Tibial artery (tissue), 4 donors: ENCODE data around the gene TRIM8.

Experiments
- DNase-seq, 2 donors: peaks; one replicate each; pipeline ENCODE4 v3.0.0-alpha.2; 2019
- H3K27ac ChIP-seq, 2 donors: fragments of 200-600 bp; sonication (generic) in 1 of 2; 1 replicate in 1 of 2; 2 replicates in 1 of 2; pipeline ENCODE4 v1.5.1; 2018 to 2019; ENCODE audit warnings: mild to moderate bottlenecking in 1 of 2
- H3K27me3 ChIP-seq, 2 donors: fragments of 200-600 bp; sonication (generic) in 1 of 2; one replicate each; pipeline versions ENCODE4 v1.5.1 to v1.6.0; 2016 to 2019
- H3K36me3 ChIP-seq, 3 donors: fragments of 200-600 bp; sonication (generic) in 2 of 3; one replicate each; pipeline ENCODE4 v1.5.1; 2016 to 2019; ENCODE audit warnings: mild to moderate bottlenecking in 2 of 3
- H3K4me1 ChIP-seq, 4 donors: fragments of 200-600 bp; sonication (generic) in 2 of 4; 1 replicate in 3 of 4; 2 replicates in 1 of 4; pipeline ENCODE4 v1.5.1; 2016 to 2019
- H3K4me3 ChIP-seq, 2 donors: fragments of 200-600 bp; sonication (generic) in 1 of 2; 1 replicate in 1 of 2; 2 replicates in 1 of 2; pipeline ENCODE4 v1.5.1; 2018 to 2019; ENCODE audit warnings: mild to moderate bottlenecking in 2 of 2
- H3K9me3 ChIP-seq, 3 donors: fragments of 200-600 bp; sonication (generic) in 1 of 3; one replicate each; pipeline ENCODE4 v1.5.1; 2016 to 2019
- intact Hi-C: fragments of 100-400 bp; cut with DNase I; formaldehyde crosslinking; loops from one replicate; pipeline ENCODE4 v1.15.0; 2023; ENCODE audit warnings: low total_unique reads
- TF ChIP-seq, protein P1 (sequence below), 2 experiments: fragments of 200-600 bp in 1 of 2; fragments of 450-650 bp in 1 of 2; IDR thresholded peaks; one replicate each; pipeline ENCODE4 v1.5.1; 2017 to 2019; ENCODE audit warnings: antibody characterized with exemption in 2 of 2, mild to moderate bottlenecking in 1 of 2, moderate library complexity in 1 of 2

The TRIM8 gene

GRCh38 chr10:102644066-102644645 lies at the start of gene TRIM8:
TSS of gene TRIM8 (plus strand) at chr10:102644479. CDS start at chr10:102644618, 139 bp downstream.
- peaks cover 0 to 31% (median 27%) of the 10 kb centered on the region in 4 donors for H3K4me1 ChIP-seq
- H3K27ac ChIP-seq: peak within 1 kb of the TSS; percentile 97 to 99
- H3K36me3 ChIP-seq: no peaks in the 10 kb centered on the region
- intact Hi-C loops: loop anchor here (5.0 kb wide), 1 partner anchor 142 kb away; the partner anchor contains the start of genes ACTR1A and SUFU
- no peak for DNase-seq
- peak within 1 kb of the TSS; percentile 86 to 90 for H3K4me3 ChIP-seq
- TF ChIP-seq, protein P1, sequence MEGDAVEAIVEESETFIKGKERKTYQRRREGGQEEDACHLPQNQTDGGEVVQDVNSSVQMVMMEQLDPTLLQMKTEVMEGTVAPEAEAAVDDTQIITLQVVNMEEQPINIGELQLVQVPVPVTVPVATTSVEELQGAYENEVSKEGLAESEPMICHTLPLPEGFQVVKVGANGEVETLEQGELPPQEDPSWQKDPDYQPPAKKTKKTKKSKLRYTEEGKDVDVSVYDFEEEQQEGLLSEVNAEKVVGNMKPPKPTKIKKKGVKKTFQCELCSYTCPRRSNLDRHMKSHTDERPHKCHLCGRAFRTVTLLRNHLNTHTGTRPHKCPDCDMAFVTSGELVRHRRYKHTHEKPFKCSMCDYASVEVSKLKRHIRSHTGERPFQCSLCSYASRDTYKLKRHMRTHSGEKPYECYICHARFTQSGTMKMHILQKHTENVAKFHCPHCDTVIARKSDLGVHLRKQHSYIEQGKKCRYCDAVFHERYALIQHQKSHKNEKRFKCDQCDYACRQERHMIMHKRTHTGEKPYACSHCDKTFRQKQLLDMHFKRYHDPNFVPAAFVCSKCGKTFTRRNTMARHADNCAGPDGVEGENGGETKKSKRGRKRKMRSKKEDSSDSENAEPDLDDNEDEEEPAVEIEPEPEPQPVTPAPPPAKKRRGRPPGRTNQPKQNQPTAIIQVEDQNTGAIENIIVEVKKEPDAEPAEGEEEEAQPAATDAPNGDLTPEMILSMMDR (IDR thresholded peaks at IDR 0.05): no peak
- no peaks in the 10 kb centered on the region for H3K27me3 ChIP-seq
- no peaks in the 10 kb centered on the region for H3K9me3 ChIP-seq

DNA sequence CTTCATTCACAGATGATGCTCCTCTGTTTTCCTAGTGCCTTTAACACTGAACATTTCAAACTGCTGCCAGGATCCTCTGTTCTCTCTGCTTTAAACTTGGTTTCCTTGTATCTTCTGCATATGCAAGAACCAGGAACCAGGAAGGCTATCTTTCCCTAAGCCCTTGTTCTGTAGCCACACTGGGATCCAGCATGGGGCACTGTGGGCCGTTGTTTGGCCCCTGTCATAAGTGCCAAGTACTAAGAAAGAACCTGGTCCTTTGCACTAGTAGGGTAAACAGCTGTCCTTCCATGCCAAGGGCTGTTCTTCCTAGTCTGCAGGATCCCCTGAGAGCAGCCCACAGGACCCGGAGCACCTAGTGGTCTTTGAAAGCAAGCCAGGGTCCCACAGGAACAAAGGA lies 49.0 kb upstream of the TRIM8 start:
- DNase-seq: no peak
- Histone ChIP-seq H3K27ac (no peak overlapping the region), H3K4me3 (no peak overlapping the region), H3K9me3 (no peaks in the 10 kb centered on the region), H3K36me3 (peaks cover 0 to 59% (median 20%) of the 10 kb centered on the region in 3 donors), H3K4me1 (peaks cover 0 to 17% (median 8%) of the 10 kb centered on the region in 4 donors), H3K27me3 (no peaks in the 10 kb centered on the region)
- TF ChIP-seq, protein P1 (IDR thresholded peaks at IDR 0.05): no peak
- intact Hi-C loops: no loop called here

- DNase-seq: no peak
- Histone ChIP-seq H3K27ac (no peak overlapping the region), H3K36me3 (peaks cover 0 to 65% (median 25%) of the 10 kb centered on the region in 3 donors), H3K27me3 (no peaks in the 10 kb centered on the region), H3K4me3 (no peak overlapping the region), H3K9me3 (no peaks in the 10 kb centered on the region), H3K4me1 (peaks cover 0 to 20% (median 8%) of the 10 kb centered on the region in 4 donors)
- TF ChIP-seq, protein P1 (IDR thresholded peaks at IDR 0.05): no peak
- intact Hi-C loops: no loop called here
Measured at GRCh38 chr10:102595897-102596296, 48.4 kb upstream of the TRIM8 start.

- Histone ChIP-seq H3K9me3 (no peaks in the 10 kb centered on the region), H3K4me1 (peaks cover 0 to 26% (median 8%) of the 10 kb centered on the region in 4 donors), H3K4me3 (no peak overlapping the region), H3K27ac (no peak overlapping the region), H3K36me3 (peaks cover 0 to 72% (median 25%) of the 10 kb centered on the region in 3 donors), H3K27me3 (no peaks in the 10 kb centered on the region)
- DNase-seq: peak in 1 of 2 donors; percentile 65
- TF ChIP-seq, protein P1 (IDR thresholded peaks at IDR 0.05): peak; percentile 53 to 64
- intact Hi-C loops: no loop called here
Measured at GRCh38 chr10:102596506-102596971, 47.7 kb upstream of the TRIM8 start.

GRCh38 chr10:102597131-102597991 lies 46.9 kb upstream of the TRIM8 start:
- TF ChIP-seq, protein P1 (IDR thresholded peaks at IDR 0.05): no peak
- intact Hi-C loops: no loop called here
- Histone ChIP-seq H3K36me3 (peaks cover 0 to 76% (median 25%) of the 10 kb centered on the region in 3 donors), H3K27ac (no peak overlapping the region), H3K4me3 (no peak overlapping the region), H3K27me3 (no peaks in the 10 kb centered on the region), H3K9me3 (no peaks in the 10 kb centered on the region), H3K4me1 (peaks cover 0 to 26% (median 8%) of the 10 kb centered on the region in 4 donors)
- DNase-seq: no peak
